DMS53 treated with DMSO at 0.1 percent for 48 hours (cell line): ENCODE data around the gene ZNF266.

ENCODE experiments used
- DNase-seq: peaks from one replicate; lab custom pipeline; 2025; ENCODE audit not compliant: unreplicated experiment; lab: John Stamatoyannopoulos, UW

Gene ZNF266

DNA sequence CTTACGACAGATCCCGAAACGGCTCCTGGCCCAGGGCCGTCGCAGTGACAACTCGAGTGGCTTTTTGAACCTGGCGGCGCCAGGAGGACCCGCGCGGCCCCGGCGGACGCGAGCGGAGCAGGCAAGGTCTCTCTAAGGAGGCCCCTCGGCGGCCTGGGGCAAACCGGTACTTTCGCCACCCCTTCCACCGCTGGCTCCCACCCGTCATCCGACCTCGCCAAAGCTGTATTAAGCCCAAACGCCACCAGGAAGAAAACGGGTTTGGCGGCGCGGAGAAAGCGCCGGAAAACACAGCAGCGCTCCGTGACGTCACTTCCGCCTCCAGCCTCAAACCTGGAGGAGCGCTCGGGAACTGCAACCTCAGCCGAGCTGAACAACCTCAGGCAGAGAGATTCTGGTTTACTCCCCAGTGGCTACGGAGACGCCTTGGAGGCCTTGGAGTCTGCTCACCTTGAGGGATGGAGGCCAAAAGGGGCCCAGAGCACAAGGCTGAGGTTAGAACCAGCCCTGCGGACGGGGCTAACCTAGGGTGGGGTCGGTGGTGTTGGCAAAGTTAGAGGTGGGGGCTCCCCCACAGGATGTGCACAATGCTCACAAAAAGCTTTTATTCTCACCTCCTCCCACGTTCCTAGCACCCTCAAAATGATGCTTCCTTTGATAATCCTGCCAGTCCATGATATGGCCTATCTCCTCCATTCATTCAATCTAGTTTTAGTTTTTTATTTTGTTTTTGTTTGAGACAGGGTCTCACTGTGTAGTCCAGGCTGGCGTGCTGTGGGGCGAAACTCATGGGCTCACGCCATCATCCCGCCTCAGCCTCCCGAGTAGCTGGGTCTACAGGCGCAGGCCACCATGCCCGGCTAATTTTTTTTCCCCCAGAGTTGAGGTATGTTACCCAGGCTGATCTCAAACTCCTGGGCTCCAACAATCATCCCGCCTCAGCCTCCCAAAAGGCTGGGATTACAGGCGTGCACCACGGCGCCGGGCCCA lies at the start of gene ZNF266:
ZNF266 (minus strand) TSS at position 295 of the 990 bp plus-strand sequence. CDS start 15,484 bp downstream, outside the sequence.
- peak; percentile 52 for DNase-seq

DNA sequence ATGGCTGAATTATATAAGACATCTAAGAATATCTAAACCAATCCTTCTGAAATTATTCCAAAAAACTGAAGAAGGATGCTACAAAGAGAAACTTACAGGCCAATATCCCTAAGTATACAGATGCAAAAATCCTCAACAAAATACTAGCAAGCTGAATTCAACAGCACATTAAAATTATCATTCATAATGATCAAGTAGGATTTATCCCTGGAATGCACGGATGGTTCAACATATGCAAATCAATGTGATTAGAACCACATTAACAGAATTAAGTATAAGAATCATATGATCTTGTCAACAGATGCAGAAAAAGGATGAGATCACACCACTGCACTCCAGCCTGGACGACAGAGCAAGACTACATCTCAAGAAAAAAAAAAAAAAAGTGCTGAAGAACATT lies 49.8 kb upstream of the ZNF266 start:
- no peak for DNase-seq

DNA sequence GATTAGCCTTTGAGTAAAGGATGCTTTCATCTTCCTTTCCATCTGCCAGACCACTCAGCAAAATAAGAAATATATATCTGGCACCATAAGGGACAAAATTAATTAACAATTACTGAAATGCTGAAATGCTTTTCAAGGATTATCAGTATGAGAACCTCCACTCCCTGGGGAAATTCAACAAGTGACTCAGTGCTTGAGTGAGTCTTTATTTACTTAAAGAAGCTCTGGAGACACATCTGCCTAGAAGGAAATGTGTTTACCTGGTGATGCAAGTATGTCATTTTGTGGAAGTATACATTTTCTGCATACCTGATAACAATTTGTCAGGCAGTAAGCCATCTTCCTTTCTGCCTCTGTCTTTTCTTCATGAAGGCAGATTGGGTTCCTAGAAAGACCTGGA lies 39.6 kb upstream of the ZNF266 start:
- no peak for DNase-seq

DNA sequence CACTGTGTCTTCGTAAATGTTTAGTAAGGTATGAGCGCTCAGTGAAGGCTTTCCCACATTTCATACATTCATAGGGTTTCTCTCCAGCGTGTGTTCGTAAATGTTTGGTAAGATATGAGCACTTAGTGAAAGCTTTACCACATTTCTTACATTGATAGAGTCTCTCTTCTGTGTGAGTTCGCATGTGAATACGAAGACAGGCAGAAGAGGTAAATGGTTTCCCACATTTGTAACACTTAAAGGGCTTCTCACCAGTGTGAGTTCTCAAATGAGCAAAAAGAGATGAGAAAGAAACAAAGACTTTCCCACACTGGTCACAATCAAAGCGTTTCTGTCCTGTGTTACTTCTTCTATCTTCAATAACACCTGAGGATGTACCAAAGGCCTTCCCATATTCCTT lies 31.8 kb upstream of the ZNF266 start:
- no peak for DNase-seq

DNA sequence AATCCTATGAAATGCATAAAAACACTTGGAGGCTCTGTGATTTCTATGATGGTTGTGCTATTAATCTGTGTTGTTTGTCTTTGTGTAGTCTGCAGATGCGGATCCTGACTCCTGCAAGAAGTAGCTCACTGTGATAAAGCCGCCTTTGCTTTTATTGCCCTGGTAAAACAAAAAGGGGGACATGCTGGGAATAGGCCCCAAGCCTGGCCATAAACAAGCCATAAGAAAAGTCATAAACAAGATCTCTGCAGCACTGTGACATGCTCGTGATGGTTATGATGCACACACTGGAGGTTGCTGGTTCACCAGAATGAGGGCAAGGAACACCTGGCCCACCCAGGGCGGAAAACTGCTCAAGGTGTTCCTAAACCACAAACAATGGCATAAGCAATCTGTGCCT lies 26.6 kb upstream of the ZNF266 start:
- no peak for DNase-seq

DNA sequence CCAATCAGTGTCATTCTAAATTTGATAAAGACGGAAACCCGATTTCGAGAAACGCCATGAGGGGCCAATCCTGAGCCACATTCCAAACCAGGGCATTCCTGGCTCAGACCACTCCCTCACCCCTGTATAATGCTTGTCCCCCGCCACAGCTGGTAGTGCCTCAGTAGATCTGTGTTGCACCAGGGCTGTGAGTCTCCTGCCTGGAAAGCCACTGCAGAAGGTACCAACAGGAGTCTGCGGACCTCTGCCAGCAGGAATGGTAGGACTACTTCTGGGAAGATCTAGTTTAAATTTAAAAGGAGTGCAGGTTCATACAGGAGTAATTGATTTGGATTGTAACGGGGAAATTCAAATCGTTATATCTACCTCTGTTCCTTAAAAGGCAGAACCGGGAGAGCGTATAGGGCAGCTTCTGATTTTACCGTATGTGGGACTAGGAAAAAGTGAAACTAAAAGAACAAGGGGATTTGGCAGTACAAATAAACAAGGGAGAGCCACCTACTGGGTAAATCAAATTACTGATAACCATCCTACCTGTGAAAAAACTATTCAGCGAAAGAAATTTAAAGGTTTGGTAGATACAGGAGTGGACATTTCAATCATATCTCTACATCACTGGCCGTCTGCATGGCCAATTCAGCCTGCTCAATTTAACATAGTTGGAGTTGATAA lies 20.8 kb upstream of the ZNF266 start:
- DNase-seq = no peak

DNA sequence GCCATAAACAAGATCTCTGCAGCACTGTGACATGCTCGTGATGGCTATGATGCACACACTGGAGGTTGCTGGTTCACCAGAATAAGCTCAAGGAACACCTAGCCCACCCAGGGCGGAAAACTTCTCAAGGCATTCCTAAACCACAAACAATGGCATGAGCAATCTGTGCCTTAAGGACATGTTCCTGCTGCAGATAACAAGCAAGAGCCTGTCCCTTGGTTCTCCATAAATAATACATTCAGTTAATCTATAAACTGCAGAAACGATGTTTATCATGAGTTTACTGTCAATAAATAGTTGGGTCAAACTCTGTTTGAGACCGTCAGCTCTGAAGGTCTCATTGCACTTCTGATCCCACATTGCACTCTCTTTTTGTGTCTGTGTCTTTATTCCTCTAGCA lies 18.6 kb upstream of the ZNF266 start:
- no peak for DNase-seq

DNA sequence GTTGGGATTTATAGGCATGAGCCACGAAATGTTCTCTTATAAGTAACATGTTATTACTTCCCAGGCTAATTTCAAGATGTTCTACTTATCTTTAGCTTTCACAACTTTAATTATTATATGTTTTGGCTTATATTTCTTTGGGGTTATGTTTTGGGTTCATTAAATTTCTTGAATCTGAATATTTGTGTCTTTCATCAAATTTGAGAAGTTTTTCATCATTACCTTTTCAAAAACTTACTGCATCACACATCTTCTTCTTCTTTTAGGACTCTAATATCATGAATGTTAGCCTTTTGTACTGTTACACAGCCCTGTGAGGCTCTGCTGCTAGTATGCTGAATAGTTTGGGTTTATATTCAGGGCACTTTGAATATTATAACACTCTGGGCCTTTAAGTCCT lies 9.7 kb upstream of the ZNF266 start:
- DNase-seq = no peak

DNA sequence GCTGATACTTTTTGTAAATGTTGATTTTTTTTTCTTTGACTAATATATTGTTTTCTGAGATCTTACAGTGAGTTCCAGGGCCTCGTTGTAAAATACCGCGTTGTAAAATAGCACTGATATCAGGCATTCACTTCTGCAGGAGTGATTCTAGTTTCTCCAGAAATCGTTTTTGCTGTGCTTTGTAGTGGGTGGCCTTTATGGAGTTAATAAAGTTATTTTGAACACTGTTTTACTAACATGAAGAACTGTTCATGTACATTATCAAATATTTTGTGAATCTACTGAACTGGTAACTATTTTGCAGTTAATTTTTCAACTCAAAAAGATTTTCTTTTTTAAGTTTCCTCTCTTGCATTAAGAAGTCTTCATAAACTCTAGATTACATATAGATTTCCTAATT lies 985 bp upstream of the ZNF266 start:
- DNase-seq = no peak

DNA sequence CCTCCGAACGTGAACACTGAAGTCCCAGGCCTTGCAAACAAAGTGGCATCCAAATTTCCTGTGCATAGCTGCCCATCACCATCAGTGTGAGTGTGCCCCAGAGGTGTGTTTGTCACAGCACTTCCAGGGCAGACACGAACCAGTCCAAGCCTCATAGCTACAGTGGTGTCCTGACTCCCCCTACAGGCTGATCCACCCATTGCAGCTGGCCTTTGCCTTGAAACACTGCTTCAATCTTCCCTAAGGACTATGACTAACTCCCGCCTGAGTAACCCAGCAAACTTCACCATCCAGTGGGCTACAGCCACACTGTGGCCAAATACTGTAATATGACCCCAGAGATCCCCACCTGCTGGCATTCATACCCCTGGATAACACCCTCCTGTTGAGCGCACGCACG lies 3.9 kb downstream of the ZNF266 start:
- DNase-seq = no peak

DNA sequence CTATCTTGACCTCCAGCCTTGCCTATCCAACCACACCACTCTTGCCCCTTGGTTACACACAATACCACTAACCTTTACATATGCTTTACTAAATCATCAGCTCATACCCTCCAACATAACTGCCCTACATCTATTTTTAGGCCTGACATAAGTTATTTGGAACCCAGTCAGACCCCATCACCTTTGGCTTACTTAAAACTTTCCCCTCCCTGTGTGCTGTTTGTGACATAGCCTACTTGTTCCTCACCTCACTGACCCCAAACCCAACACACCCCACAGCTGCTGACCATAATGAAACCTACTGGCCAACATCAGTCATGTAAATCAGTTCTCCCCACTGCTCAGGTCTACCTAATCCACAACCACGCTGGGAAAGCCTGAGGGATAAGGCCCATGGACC lies 4.9 kb downstream of the ZNF266 start:
- no peak for DNase-seq

DNA sequence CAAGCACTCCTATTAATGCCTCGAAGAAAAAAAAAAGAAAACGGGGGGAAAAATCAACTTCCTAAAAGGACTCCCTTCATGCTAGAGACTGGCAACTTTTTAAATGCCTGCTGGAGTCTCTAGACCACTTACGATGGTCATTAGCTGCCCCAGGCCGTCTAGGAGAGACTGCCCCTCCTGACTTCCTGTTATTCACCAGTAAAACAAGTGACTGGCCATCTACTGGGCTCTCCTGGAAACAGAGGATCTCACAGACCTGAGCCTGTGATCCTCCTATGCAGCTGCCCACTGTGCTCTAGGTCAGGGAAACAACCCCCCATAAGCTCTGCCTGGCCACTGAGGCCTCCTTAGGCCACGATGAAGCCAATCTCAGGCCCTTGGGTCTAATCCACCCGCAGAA lies 7.4 kb downstream of the ZNF266 start:
- DNase-seq = no peak

DNA sequence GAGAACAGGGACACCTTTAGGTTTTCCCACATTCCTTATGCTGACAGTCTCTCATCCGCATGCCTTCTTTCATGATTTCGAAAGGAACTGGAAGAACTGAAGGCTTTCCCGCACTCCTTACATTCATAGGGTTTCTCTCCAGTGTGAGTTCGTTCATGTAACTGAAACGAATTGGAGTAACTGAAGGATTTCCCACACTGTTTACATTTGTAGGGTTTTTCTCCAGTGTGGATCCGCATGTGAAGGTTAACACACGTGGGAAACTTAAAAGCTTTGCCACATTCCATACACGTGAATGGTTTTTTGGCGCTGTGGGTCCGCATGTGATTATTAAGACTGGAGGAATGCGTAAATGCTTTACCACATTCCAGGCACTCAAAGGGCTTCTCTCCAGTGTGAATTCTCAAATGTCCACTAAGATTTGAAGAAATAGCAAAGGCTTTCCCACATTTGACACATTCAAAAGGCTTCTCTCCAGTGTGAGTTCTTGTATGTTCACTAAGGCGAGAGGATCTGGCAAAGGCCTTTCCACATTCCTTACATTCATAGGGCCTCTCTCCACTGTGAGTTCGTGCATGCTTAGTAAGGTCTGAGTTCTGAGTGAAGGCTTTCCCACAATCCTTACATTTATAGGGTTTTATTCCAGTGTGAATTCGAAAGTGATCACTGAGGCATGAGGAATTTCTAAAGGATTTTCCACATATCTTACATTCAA lies 22.0 kb downstream of the ZNF266 start:
- no peak for DNase-seq

DNA sequence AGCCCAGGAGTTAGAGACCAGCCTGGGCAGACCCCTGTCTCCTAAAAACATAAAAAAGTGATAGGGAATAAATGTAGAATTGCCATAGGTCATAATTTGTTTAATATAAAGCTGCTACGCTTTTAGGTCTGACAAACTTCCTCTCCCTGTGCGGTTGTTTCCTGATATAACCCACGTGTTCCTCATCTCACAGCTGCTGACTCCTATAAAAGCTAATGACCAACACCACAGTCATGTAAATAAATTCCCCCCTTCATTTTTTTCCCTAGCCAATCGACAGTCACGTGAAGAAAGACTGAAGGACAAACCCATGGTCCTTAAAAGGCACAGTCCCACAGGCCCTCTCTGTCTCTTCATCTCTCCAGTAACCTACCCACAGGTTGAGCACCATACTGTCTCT lies 27.5 kb downstream of the ZNF266 start:
- DNase-seq = no peak

DNA sequence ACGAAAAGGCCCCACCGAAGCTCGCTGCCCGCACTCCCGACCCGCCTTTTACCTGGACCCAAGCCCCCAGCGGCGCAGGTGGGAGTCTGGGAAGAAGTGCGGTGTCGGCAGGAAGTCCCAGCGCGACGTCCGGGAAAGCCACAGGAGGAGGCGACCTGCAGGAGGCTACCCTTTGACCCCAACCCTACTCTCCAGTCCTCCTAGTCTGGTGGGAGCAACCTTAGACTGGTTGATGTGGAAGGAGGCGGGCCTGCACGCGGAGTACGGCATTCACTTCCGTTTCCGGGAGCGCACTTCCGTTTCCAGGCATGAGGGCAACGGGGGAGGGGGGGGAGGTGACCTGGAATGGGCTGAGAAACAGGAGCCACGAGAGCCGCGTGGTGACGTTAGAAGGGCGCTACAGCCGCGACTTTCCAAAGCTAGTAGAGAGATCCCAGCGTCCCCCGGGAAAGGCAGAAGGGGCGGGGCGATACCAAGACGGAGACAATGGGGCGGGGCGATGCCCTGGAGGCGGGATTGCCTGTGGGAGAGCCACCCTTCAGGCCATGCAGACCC lies 28.5 kb downstream of the ZNF266 start:
- DNase-seq = no peak

DNA sequence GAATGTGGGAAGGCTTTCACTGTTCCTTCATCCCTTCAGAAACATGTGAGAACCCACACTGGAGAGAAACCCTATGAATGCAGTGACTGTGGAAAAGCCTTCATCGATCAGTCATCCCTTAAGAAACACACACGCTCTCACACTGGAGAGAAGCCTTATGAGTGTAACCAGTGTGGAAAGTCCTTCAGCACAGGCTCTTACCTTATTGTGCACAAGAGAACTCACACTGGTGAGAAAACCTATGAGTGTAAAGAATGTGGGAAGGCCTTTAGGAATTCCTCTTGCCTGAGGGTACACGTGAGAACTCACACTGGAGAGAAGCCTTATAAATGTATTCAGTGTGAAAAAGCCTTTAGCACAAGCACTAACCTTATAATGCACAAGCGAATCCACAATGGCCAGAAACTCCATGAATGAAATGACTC lies 54.0 kb downstream of the ZNF266 start:
- no peak for DNase-seq

DNA sequence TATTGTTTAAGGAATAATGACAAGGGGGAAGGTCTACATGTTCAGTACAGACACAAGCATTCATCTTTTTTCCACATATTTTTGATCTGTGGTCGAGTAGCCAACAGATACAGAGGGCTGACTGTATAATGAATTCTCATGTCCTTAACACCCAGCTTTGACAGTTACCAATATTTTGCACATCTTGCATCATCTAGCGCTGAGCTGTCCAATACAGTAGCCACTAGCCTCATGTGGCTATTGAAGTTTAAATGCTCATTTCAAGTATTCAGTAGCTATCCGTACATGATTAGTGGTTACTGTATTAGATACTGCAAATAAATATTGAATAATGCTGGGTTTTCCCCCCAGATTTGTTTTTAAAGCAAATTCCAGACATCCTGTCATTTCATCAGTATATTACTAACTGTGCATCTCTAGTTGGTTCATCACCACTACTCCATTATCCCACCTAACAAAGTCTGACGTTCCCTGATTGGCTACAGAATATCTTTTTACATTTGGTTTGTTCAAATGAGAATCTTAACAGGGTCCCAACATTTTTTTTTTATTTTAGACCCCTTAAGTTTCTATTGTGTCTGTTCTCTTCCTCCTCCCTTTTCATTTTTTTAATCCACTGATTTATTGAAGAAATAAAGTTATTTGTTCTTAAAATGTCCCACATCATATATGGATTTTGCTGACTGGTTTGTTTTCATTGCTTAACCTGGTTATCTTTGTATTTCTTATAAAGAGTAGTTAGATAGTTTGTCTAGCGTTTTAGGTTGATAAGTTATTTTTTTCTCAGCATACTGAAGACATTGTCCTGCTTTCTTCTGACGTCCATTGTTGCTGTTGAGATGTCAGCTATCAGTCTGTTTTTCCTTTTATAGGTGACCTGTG lies 64.4 kb downstream of the ZNF266 start:
- DNase-seq = no peak

DNA sequence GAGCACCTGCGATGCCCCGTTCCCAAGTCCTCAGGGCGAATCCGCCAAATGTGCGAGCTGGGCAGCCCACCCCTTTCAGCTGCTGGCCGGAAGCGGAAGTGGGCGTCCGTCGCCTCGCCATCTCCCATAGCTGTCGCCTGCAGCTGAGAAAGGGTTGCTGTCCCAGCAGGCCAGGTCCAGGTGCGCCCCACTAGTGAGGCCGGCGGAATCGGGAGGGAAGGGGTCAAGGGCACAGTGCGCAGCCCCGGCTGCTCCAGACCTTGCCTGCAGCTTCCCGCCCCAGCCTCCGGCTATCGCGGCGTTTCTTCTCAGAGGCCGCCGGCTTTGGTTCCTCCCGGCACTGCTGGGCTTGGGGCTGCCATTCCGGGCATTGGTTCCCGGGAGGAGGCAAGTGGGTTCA lies 72.5 kb downstream of the ZNF266 start, which contains the start of gene ZNF177:
ZNF177 (plus strand) TSS at position 109 of the 400 bp plus-strand sequence. CDS start 15,299 bp downstream, outside the sequence.
- no peak for DNase-seq
